GM12878 (cell line): ENCODE measurements around the gene MYO1D. TPM values are rescaled to one million over a fixed set of nuclear protein-coding genes. Genes with fewer than 3 reads are reported as not detected.

Experiments
- ATAC-seq: fragments of 200-7000 bp; cut with Tn5 transposase; 3 replicates; pipeline ENCODE4 v1.9.1; 2020; ENCODE audit warnings: mild to moderate bottlenecking, moderate library complexity
- BruUV-seq: library from RNA; stranded (reverse); fragments of 400-500 nt; replicated peaks from 2 replicates; lab custom pipeline; 2021; lab: Mats Ljungman, UMichigan
- CTCF ChIA-PET: fragments of 300-600 bp; sonication (Branson Sonifier 250); formaldehyde crosslinking; extraction: SDS; loops from one replicate; lab custom pipeline; 2021; ENCODE audit warnings: inconsistent platforms; lab: Yijun Ruan, JAX
- POLR2A ChIA-PET: fragments of 350-600 bp; formaldehyde crosslinking; extraction: SDS; loops from one replicate; lab custom pipeline; 2021; ENCODE audit warnings: inconsistent platforms; lab: Charles Lee
- RAD21 ChIA-PET: fragments of 300-600 bp; sonication (Branson Sonifier 250); formaldehyde crosslinking; loops from one replicate; lab custom pipeline; 2023; ENCODE audit warnings: antibody characterized with exemption; ENCODE audit not compliant: unreplicated experiment; lab: Charles Lee
- SMC1A ChIA-PET: fragments of 300-600 bp; sonication (Branson Sonifier 250); formaldehyde crosslinking; loops from one replicate; lab custom pipeline; 2023; ENCODE audit not compliant: unreplicated experiment, uncharacterized antibody; lab: Charles Lee
- DNase-seq: peaks from one replicate; pipeline ENCODE4 v3.0.0-alpha.2; 2011; ENCODE audit warnings: low read depth, low spot score
- FAIRE-seq: peaks from 3 replicates; lab custom pipeline; 2011; peaks lifted over from hg19 to GRCh38; lab: Jason Lieb, UNC
- H2AFZ ChIP-seq: 2 replicates; pipeline ENCODE4 v1.6.0; 2011; ENCODE audit warnings: low read depth, low read length, control low read depth; ENCODE audit not compliant: control insufficient read depth
- H3K27ac ChIP-seq: 2 replicates; pipeline ENCODE4 v1.5.1; 2011; ENCODE audit warnings: control low read depth; ENCODE audit not compliant: control insufficient read depth, insufficient read depth
- H3K27me3 ChIP-seq, 2 experiments: replicated peaks in 1 of 2; 2 replicates each; pipeline versions ENCODE4 v1.6.0 to v1.6.1; 2011; ENCODE audit warnings: low read length in 1 of 2; ENCODE audit not compliant: control insufficient read depth in 2 of 2, insufficient read depth in 2 of 2
- H3K36me3 ChIP-seq, 2 experiments: 2 replicates each; pipeline ENCODE4 v1.5.1; 2011; ENCODE audit warnings: low read length in 1 of 2; ENCODE audit not compliant: control insufficient read depth in 2 of 2, insufficient read depth in 2 of 2
- H3K4me1 ChIP-seq: 2 replicates; pipeline ENCODE4 v1.6.1; 2011; ENCODE audit warnings: mild to moderate bottlenecking, low read length, moderate library complexity, mixed read lengths; ENCODE audit not compliant: control insufficient read depth, insufficient read depth
- H3K4me2 ChIP-seq: 2 replicates; pipeline ENCODE4 v1.6.0; 2011; ENCODE audit warnings: control low read depth; ENCODE audit not compliant: control insufficient read depth, insufficient read depth
- H3K4me3 ChIP-seq: fragments of 200-600 bp; sonication (generic); 2 replicates; pipeline ENCODE4 v1.5.1; 2016
- H3K79me2 ChIP-seq: 2 replicates; pipeline ENCODE4 v1.6.0; 2011; ENCODE audit warnings: low read length; ENCODE audit not compliant: control insufficient read depth, insufficient read depth
- H3K9ac ChIP-seq: 2 replicates; pipeline ENCODE4 v1.8.0; 2011; ENCODE audit warnings: low read length, control low read depth, mixed read lengths; ENCODE audit not compliant: control insufficient read depth, insufficient read depth
- H3K9me3 ChIP-seq: replicated peaks from 3 replicates; pipeline ENCODE4 v1.5.1; 2011; ENCODE audit warnings: mild to moderate bottlenecking, low read length; ENCODE audit not compliant: control insufficient read depth, insufficient read depth
- H4K20me1 ChIP-seq: 2 replicates; pipeline ENCODE4 v1.6.0; 2011; ENCODE audit not compliant: control insufficient read depth, insufficient read depth
- NBN ChIP-seq: fragments of 450-650 bp; IDR thresholded peaks from 2 replicates; pipeline ENCODE4 v1.6.1; 2016
- NFYB ChIP-seq: IDR thresholded peaks from 2 replicates; pipeline ENCODE4 v1.6.1; 2011; ENCODE audit warnings: low read depth, mild to moderate bottlenecking, low read length, improper control_type of control experiment, moderate library complexity; ENCODE audit not compliant: insufficient read depth
- RELB ChIP-seq: fragments of 450-650 bp; IDR thresholded peaks from 2 replicates; pipeline ENCODE4 v1.6.1; 2017; ENCODE audit warnings: low read depth, mild to moderate bottlenecking, moderate library complexity
- RUNX3 ChIP-seq: IDR thresholded peaks from 2 replicates; pipeline ENCODE4 v1.6.1; 2012; ENCODE audit warnings: low read length, inconsistent platforms
- SRF ChIP-seq, 2 experiments: IDR thresholded peaks; 2 replicates each; pipeline ENCODE4 v1.6.1; 2011; ENCODE audit warnings: low read depth in 2 of 2, low read length in 2 of 2, mild to moderate bottlenecking in 1 of 2, moderate library complexity in 1 of 2
- ZNF217 ChIP-seq: fragments of 450-650 bp; IDR thresholded peaks from 2 replicates; pipeline ENCODE4 v1.6.1; 2017; ENCODE audit warnings: antibody characterized with exemption, mild to moderate bottlenecking
- WGBS: methylation state at CpG from one replicate; pipeline ENCODE4 v1.1.6; 2016; ENCODE audit warnings: low lambda C conversion rate; ENCODE audit not compliant: insufficient replicate concordance, insufficient coverage; ENCODE audit errors: missing lambda C conversion rate; 5-methylcytosine and 5-hydroxymethylcytosine counted together
- in situ Hi-C: fragments of 300-500 bp; cut with MboI; formaldehyde crosslinking; loops from 9 replicates; pipeline ENCODE4 v1.14.3; 2018; ENCODE audit warnings: mixed read lengths
- intact Hi-C: fragments of 100-400 bp; cut with micrococcal nuclease; formaldehyde crosslinking; loops from one replicate; pipeline ENCODE4 v1.14.2; 2022; ENCODE audit not compliant: unreplicated experiment
- polyA plus RNA-seq, 11 experiments: library from polyadenylated mRNA; depleted of rRNA in 4 of 11; unstranded in 6 of 11; stranded (reverse) in 5 of 11; fragments of >200 nt; fragmentation: Nextera tagmentation in 4 of 11; fragmentation: Illumina TruSeq in 1 of 11; extraction: Ambion mirVana in 4 of 11; extraction: Trizol in 1 of 11; gene quantifications; 1 replicate in 1 of 11; 2 replicates in 10 of 11; pipeline versions ENCODE4 v1.2.1 to v1.2.3, GENCODE V29; 2011 to 2016; ENCODE audit warnings: inconsistent platforms in 2 of 11, missing spikeins in 2 of 11, low read depth in 1 of 11
- total RNA-seq, 4 experiments: library from RNA; depleted of rRNA in 3 of 4; stranded (reverse); fragments of >200 nt in 3 of 4; fragmentation: Illumina TruSeq in 1 of 4; extraction: Trizol in 1 of 4; gene quantifications; 2 replicates each; pipeline versions ENCODE4 v1.2.1 to v1.2.3, GENCODE V29; 2013 to 2021

MYO1D gene
- total and polyA plus RNA-seq, 10 of the 15 experiments (the other 5 are each of a cell fraction or from before 2014, with no cell fraction given) = 1.8 to 37.7 (median 25.4) TPM

DNA sequence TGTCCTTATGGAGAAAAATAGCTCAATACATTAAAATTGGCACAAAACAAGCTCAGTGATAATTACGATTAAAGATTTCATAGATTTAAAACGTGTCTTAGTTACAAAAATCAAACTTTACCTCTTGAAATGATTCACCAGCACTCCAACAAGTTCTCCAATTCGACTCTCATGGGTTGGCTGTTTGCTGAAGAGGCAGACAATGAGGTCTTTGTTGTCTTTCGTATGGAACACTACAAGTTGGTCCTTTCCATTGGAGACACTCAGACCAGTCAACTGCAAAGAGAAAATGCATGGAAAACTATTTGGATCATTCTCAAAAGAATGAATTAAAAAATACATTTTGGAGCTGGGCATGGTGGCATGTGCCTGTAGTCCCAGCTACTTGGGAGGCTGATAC is 272.0 kb downstream of the MYO1D start (continued):
- no peak for TF ChIP-seq RELB
- TF ChIP-seq RUNX3 = no peak
- no peak for TF ChIP-seq NBN

GRCh38 chr17:32602396-32602795 is 274.5 kb downstream of the MYO1D start:
- no peaks in the 10 kb centered on the region for H3K27me3 ChIP-seq
- TF ChIP-seq NFYB (no peak), SRF (IDR thresholded peaks at IDR 0.05; ENCODE audit: low read depth in 2 of 2, low read length in 2 of 2) (no peak), ZNF217 (no peak)
- no TSS peak for BruUV-seq
- H3K9ac ChIP-seq = no peak overlapping the region
- no peak overlapping the region for H3K27ac ChIP-seq
- 0 out of 3 replicates have a peak, but pooled peaks cover 2% of the 10 kb centered on the region for H3K9me3 ChIP-seq
- CTCF ChIA-PET = interaction anchor here (1.0 to 8.1 kb wide), 7 partner anchors 13 to 140 kb away, joined by 3 to 132 read pairs (median 4); partner anchors contain the start of gene CDK5R1
- WGBS = 91% methylated on average over 2 of the region's 2 CpGs
- no peak overlapping the region for H2AFZ ChIP-seq
- H3K4me3 ChIP-seq = no peak overlapping the region
- no peak for DNase-seq
- H3K36me3 ChIP-seq = no peaks in the 10 kb centered on the region
- SMC1A ChIA-PET = interaction anchor here (0.8 to 2.0 kb wide), 8 partner anchors 9 to 139 kb away, joined by 3 to 8 read pairs (median 4); no protein-coding TSS in a partner anchor
- H3K4me2 ChIP-seq = no peak overlapping the region
- intact Hi-C loops = no loop called here
- H3K79me2 ChIP-seq = no peaks in the 10 kb centered on the region
- H3K4me1 ChIP-seq = no peaks in the 10 kb centered on the region
- in situ Hi-C loops = no loop called here
- no peak for ATAC-seq
- RAD21 ChIA-PET = interaction anchor here (0.9 kb wide), 1 partner anchor 43 kb away, joined by 3 read pairs; no protein-coding TSS in a partner anchor
- H4K20me1 ChIP-seq = no peaks in the 10 kb centered on the region
- no peak for FAIRE-seq
- POLR2A ChIA-PET = interaction anchor here (0.9 kb wide), 1 partner anchor 114 kb away, joined by 3 read pairs; no protein-coding TSS in a partner anchor
